Loucy (cell line): Measurements from ENCODE around the gene TMEM243.

ENCODE experiments used
- H2AFZ ChIP-seq: fragments of 200-600 bp; sonication (generic); 2 replicates; pipeline ENCODE4 v1.6.0; 2016; ENCODE audit warnings: antibody characterized with exemption, mild to moderate bottlenecking, low read length, moderate library complexity
- H3F3A ChIP-seq: fragments of 200-600 bp; 2 replicates; pipeline ENCODE4 v1.6.0; 2016; ENCODE audit warnings: antibody characterized with exemption, low read depth, mild to moderate bottlenecking
- H3K27me3 ChIP-seq: fragments of 200-600 bp; sonication (generic); 2 replicates; pipeline ENCODE4 v1.6.1; 2014; ENCODE audit warnings: low read length, mild to moderate bottlenecking; ENCODE audit not compliant: insufficient read depth, poor library complexity, severe bottlenecking
- H3K36me3 ChIP-seq: fragments of 200-600 bp; sonication (generic); 2 replicates; pipeline ENCODE4 v1.6.1; 2016; ENCODE audit warnings: low read length; ENCODE audit not compliant: insufficient read depth
- H3K4me1 ChIP-seq: fragments of 200-600 bp; sonication (generic); 2 replicates; pipeline ENCODE4 v1.5.1; 2014; ENCODE audit warnings: low read length, mild to moderate bottlenecking; ENCODE audit not compliant: insufficient read depth, poor library complexity, severe bottlenecking
- H3K4me2 ChIP-seq: fragments of 200-600 bp; sonication (generic); 2 replicates; pipeline ENCODE4 v1.6.0; 2014; ENCODE audit warnings: antibody characterized with exemption, low read length, low read depth, mild to moderate bottlenecking; ENCODE audit not compliant: poor library complexity, severe bottlenecking
- H3K4me3 ChIP-seq: fragments of 200-600 bp; sonication (generic); 2 replicates; pipeline ENCODE4 v1.5.1; 2014; ENCODE audit warnings: low read length, mild to moderate bottlenecking, mixed read lengths; ENCODE audit not compliant: poor library complexity, severe bottlenecking
- H3K79me2 ChIP-seq: fragments of 200-600 bp; sonication (generic); 2 replicates; pipeline ENCODE4 v1.6.1; 2014; ENCODE audit warnings: low read length; ENCODE audit not compliant: insufficient read depth
- H3K9ac ChIP-seq: fragments of 200-600 bp; sonication (generic); 2 replicates; pipeline ENCODE4 v1.6.0; 2014; ENCODE audit warnings: mild to moderate bottlenecking, low read depth, low read length, moderate library complexity; ENCODE audit not compliant: poor library complexity, severe bottlenecking
- H3K9me2 ChIP-seq: fragments of 200-600 bp; sonication (generic); replicated peaks from 2 replicates; pipeline ENCODE4 v1.6.1; 2016; ENCODE audit warnings: low read depth, low read length, mixed read lengths
- H3K9me3 ChIP-seq: fragments of 200-600 bp; sonication (generic); 2 replicates; pipeline ENCODE4 v1.6.1; 2014; ENCODE audit warnings: mild to moderate bottlenecking, antibody characterized with exemption, low read length, low read depth; ENCODE audit not compliant: insufficient read depth
- H4K20me1 ChIP-seq: fragments of 200-600 bp; sonication (generic); 2 replicates; pipeline ENCODE4 v1.6.0; 2014; ENCODE audit warnings: antibody characterized with exemption, low read length, mild to moderate bottlenecking; ENCODE audit not compliant: insufficient read depth, poor library complexity, severe bottlenecking
- EZH2phosphoT487 ChIP-seq: fragments of 200-600 bp; IDR thresholded peaks from 2 replicates; pipeline ENCODE4 v1.6.1; 2018; ENCODE audit warnings: antibody characterized with exemption, mild to moderate bottlenecking, moderate library complexity, borderline replicate concordance
- TF ChIP-seq, protein P1 (sequence below): fragments of 200-600 bp; sonication (generic); conservative IDR thresholded peaks from 2 replicates; pipeline ENCODE4 v1.5.1; 2014; ENCODE audit warnings: mild to moderate bottlenecking, antibody characterized with exemption, low read length

TMEM243 gene

DNA sequence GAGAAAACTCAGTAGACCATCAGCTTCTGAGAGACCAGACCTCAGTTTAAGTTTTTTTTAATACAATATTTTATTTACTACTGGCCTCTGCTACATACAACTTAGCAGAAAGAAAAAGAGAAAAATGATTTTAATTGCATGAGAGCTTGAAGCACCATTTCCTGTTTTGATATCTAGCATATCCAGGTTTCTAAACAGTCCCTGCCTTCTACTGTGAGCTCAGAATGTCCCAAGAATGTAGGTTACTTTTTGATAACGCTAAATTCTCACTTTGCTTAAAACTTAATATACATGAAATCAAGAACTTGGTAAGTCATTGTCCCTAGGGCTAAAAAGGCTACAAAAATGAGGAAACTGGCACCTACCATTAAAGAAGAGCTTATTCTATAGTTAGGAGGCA is 7.0 kb downstream of the TMEM243 start:
- peak overlapping the region; percentile 65 for H3K4me2 ChIP-seq
- H3K79me2 ChIP-seq = peaks cover 71% of the 10 kb centered on the region

DNA sequence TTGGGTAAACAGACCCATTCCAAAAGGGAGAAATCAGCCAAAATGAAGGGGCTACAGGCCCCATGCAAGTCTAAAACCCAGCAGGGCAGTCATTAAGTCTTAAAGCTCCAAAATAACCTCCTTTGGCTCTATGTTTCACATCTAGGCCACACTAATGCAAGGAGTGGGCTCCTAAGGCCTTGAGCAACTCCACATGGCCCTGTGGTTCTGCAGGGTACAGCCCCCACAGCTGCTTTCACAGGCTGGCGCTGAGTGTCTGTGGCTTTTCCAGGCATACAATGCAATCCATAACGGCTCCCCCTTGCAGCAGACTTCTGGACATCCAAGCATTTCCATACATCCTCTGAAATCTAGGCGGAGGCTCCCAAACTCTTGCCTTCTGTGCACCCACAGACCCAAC is 9.0 kb downstream of the TMEM243 start:
- Histone ChIP-seq H3K36me3 (0 out of 2 replicates have a peak, but pooled peaks cover 7% of the 10 kb centered on the region), H3K27me3 (no peaks in the 10 kb centered on the region), H3F3A (no peaks in the 10 kb centered on the region), H3K79me2 (peaks cover 67% of the 10 kb centered on the region), H4K20me1 (peaks cover 21% of the 10 kb centered on the region), H3K9ac (no peak overlapping the region), H3K4me3 (no peak overlapping the region), H3K4me1 (peaks cover 39% of the 10 kb centered on the region), H3K9me2 (no peaks in the 10 kb centered on the region), H3K4me2 (no peak overlapping the region), H3K9me3 (no peaks in the 10 kb centered on the region; the same call in 1 of the 2 replicates), H2AFZ (no peak overlapping the region)
- TF ChIP-seq, protein P1, sequence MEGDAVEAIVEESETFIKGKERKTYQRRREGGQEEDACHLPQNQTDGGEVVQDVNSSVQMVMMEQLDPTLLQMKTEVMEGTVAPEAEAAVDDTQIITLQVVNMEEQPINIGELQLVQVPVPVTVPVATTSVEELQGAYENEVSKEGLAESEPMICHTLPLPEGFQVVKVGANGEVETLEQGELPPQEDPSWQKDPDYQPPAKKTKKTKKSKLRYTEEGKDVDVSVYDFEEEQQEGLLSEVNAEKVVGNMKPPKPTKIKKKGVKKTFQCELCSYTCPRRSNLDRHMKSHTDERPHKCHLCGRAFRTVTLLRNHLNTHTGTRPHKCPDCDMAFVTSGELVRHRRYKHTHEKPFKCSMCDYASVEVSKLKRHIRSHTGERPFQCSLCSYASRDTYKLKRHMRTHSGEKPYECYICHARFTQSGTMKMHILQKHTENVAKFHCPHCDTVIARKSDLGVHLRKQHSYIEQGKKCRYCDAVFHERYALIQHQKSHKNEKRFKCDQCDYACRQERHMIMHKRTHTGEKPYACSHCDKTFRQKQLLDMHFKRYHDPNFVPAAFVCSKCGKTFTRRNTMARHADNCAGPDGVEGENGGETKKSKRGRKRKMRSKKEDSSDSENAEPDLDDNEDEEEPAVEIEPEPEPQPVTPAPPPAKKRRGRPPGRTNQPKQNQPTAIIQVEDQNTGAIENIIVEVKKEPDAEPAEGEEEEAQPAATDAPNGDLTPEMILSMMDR = no peak
- no peak for TF ChIP-seq EZH2phosphoT487

More for the DNA sequence above, 7.0 kb downstream of the TMEM243 start:
- Histone ChIP-seq H3K4me1 (peaks cover 53% of the 10 kb centered on the region), H3K9me2 (no peaks in the 10 kb centered on the region), H2AFZ (no peak overlapping the region), H3F3A (no peaks in the 10 kb centered on the region; the same call in 1 of the 2 replicates), H3K27me3 (no peaks in the 10 kb centered on the region), H3K4me3 (peak overlapping the region; percentile 49), H3K9me3 (no peaks in the 10 kb centered on the region), H3K9ac (peak overlapping the region; percentile 32), H4K20me1 (peaks cover 21% of the 10 kb centered on the region), H3K36me3 (no peaks in the 10 kb centered on the region)
- TF ChIP-seq, protein P1 = no peak
- TF ChIP-seq EZH2phosphoT487 = no peak

DNA sequence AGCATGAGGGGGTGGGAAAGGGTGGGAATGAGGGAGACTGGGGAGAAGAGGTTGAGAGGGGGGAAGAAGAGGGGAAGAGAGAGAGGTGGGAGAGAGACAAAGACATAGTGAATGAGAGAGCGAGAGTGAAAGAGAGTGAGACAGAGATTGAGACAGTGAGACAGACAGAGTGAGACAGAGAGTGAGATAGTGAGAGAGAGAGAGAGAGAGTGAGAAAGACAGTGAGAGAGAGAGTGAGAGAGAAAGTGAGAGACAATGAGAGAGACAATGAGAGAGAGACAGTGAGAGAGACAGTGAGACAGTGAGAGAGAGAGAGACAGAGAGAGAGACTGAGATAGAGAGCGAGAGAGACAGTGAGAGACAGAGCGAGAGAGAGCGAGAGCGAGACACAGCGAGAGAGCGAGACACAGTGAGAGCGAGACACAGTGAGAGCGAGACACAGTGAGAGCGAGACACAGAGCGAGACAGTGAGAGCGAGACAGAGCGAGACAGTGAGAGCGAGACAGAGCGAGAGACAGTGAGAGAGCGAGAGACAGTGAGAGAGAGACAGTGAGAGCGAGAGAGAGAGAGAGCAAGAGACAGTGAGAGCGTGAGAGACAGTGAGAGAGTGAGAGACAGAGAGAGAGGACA is 10.1 kb downstream of the TMEM243 start:
- Histone ChIP-seq H4K20me1 (peaks cover 21% of the 10 kb centered on the region), H3F3A (no peaks in the 10 kb centered on the region), H3K27me3 (no peaks in the 10 kb centered on the region), H3K9me2 (no peaks in the 10 kb centered on the region), H3K9me3 (peaks cover 5% of the 10 kb centered on the region; the same call in 1 of the 2 replicates), H2AFZ (no peak overlapping the region), H3K79me2 (peaks cover 66% of the 10 kb centered on the region), H3K4me3 (no peak overlapping the region), H3K9ac (no peak overlapping the region), H3K4me1 (peaks cover 33% of the 10 kb centered on the region), H3K36me3 (0 out of 2 replicates have a peak, but pooled peaks cover 7% of the 10 kb centered on the region), H3K4me2 (no peak overlapping the region)
- no peak for TF ChIP-seq EZH2phosphoT487
- TF ChIP-seq, protein P1 = no peak
